Measurements from ENCODE around the gene DAG1.
A peak's percentile ranks its signal among the peaks of the same experiment; 100 is the strongest.

DAG1 gene

DNA sequence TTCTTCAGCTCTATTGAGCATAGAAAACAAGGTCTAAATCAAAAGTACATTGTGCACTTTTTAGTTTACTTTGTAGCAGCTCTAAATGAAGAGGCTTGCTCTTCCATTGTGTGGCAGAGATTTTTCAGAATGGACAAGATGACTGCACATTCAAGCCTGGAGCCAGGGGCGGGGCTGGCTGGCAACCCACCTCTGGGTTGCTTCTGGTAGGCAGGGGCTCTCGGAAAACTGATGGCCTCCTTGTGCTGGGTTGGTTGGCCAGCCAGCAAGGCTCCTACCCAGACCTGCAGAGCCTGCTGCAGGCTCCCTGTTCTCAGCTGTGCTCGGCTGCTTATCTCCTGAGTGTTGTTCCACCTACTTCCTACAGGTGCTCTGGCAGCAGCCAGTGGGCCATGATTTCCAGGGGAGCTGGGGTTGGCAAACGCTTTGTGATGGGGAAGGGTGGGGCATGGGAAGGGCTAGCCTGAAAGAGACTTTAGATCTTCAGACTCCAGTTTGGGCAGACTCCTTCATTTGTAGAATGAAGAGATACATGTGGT, 93.0 kb downstream of the DAG1 start:
- no peaks in the 10 kb centered on the region for H3F3A ChIP-seq (ENCODE audit: control insufficient read depth, insufficient read depth)
- no peak overlapping the region for H3K4me2 ChIP-seq (ENCODE audit: low read length)
- H3K79me2 ChIP-seq (ENCODE audit: control insufficient read depth, low read length) = no peaks in the 10 kb centered on the region
- TF ChIP-seq, protein P1, sequence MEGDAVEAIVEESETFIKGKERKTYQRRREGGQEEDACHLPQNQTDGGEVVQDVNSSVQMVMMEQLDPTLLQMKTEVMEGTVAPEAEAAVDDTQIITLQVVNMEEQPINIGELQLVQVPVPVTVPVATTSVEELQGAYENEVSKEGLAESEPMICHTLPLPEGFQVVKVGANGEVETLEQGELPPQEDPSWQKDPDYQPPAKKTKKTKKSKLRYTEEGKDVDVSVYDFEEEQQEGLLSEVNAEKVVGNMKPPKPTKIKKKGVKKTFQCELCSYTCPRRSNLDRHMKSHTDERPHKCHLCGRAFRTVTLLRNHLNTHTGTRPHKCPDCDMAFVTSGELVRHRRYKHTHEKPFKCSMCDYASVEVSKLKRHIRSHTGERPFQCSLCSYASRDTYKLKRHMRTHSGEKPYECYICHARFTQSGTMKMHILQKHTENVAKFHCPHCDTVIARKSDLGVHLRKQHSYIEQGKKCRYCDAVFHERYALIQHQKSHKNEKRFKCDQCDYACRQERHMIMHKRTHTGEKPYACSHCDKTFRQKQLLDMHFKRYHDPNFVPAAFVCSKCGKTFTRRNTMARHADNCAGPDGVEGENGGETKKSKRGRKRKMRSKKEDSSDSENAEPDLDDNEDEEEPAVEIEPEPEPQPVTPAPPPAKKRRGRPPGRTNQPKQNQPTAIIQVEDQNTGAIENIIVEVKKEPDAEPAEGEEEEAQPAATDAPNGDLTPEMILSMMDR (IDR thresholded peaks at IDR 0.05; ENCODE audit: low read depth, low read length, poor library complexity, severe bottlenecking) = no peak
- TF ChIP-seq EZH2phosphoT487 (IDR thresholded peaks at IDR 0.05; ENCODE audit: borderline replicate concordance, low read length) = no peak
- no peak overlapping the region for H3K27ac ChIP-seq (ENCODE audit: low read depth, low read length)
- H3K4me3 ChIP-seq (ENCODE audit: low read length) = no peak overlapping the region
- H3K36me3 ChIP-seq (ENCODE audit: control insufficient read depth, low read length) = no peaks in the 10 kb centered on the region
- no peaks in the 10 kb centered on the region for H4K20me1 ChIP-seq (ENCODE audit: control insufficient read depth, insufficient read depth, low read depth, low read length)
- no peaks in the 10 kb centered on the region for H3K9me2 ChIP-seq (replicated peaks; ENCODE audit: control insufficient read depth, low read length)
- H3K9me3 ChIP-seq (ENCODE audit: control insufficient read depth, insufficient read depth, low read length) = no peaks in the 10 kb centered on the region
- no peaks in the 10 kb centered on the region for H3K4me1 ChIP-seq (ENCODE audit: control insufficient read depth, low read length)
- H3K27me3 ChIP-seq (ENCODE audit: control insufficient read depth, low read length) = peaks cover 34% of the 10 kb centered on the region

DNA sequence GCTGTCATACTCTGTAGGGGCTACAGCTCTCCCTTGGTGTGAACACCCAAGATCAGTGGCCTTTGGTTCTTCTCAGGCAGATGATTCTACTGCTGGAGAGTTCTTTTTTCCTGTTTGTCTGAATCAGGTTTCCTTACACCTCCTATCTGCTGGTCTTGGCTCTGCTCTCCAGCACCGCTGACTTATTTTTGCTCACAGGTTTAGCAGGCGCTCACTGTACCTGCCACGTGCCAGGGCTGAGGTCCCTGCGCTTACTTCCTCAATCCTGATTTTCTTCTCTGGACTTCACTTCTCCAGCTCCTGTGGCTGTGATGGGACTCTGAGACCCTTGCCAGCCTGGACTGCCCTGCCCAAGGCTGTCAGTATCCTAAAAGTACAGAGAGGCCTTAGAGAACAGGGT, 93.7 kb downstream of the DAG1 start:
- H3K27me3 ChIP-seq (ENCODE audit: control insufficient read depth, low read length) = peaks cover 32% of the 10 kb centered on the region
- no peak overlapping the region for H3K4me2 ChIP-seq (ENCODE audit: low read length)
- no peaks in the 10 kb centered on the region for H3K4me1 ChIP-seq (ENCODE audit: control insufficient read depth, low read length)
- H3K79me2 ChIP-seq (ENCODE audit: control insufficient read depth, low read length) = no peaks in the 10 kb centered on the region
- no peaks in the 10 kb centered on the region for H3K9me3 ChIP-seq (ENCODE audit: control insufficient read depth, insufficient read depth, low read length)
- H3K9me2 ChIP-seq (replicated peaks; ENCODE audit: control insufficient read depth, low read length) = no peaks in the 10 kb centered on the region
- H3K36me3 ChIP-seq (ENCODE audit: control insufficient read depth, low read length) = no peaks in the 10 kb centered on the region
- H3F3A ChIP-seq (ENCODE audit: control insufficient read depth, insufficient read depth) = no peaks in the 10 kb centered on the region
- no peak overlapping the region for H3K27ac ChIP-seq (ENCODE audit: low read depth, low read length)
- H4K20me1 ChIP-seq (ENCODE audit: control insufficient read depth, insufficient read depth, low read depth, low read length) = no peaks in the 10 kb centered on the region
- no peak overlapping the region for H3K4me3 ChIP-seq (ENCODE audit: low read length)
- TF ChIP-seq EZH2phosphoT487 (IDR thresholded peaks at IDR 0.05; ENCODE audit: borderline replicate concordance, low read length) = no peak
- TF ChIP-seq, protein P1 (IDR thresholded peaks at IDR 0.05; ENCODE audit: low read depth, low read length, poor library complexity, severe bottlenecking) = no peak

DNA sequence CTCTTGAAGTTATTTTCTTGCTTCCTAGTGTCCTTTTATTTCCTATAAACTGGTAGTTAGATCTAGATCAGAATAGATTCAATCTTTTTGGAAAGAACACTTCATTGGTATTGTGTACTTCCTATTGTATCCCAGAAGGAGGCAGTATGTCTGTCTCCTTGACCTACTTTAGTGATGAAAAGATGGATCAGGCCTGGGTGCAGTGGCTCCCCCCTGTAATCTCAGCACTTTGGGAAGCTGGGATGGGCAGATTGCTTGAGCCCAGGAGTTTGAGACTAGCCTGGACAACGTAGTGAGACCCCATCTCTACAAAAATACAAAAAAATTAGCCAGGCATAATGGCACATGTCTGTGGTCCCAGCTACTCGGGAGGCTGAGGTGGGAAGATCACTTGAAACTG, 96.2 kb downstream of the DAG1 start:
- Histone ChIP-seq H3K9me2 (replicated peaks; ENCODE audit: control insufficient read depth, low read length) (no peaks in the 10 kb centered on the region), H3F3A (ENCODE audit: control insufficient read depth, insufficient read depth) (no peaks in the 10 kb centered on the region), H3K4me2 (ENCODE audit: low read length) (no peak overlapping the region), H4K20me1 (ENCODE audit: control insufficient read depth, insufficient read depth, low read depth, low read length) (no peaks in the 10 kb centered on the region), H3K27ac (ENCODE audit: low read depth, low read length) (no peak overlapping the region), H3K9me3 (ENCODE audit: control insufficient read depth, insufficient read depth, low read length) (no peaks in the 10 kb centered on the region), H3K27me3 (ENCODE audit: control insufficient read depth, low read length) (peaks cover 21% of the 10 kb centered on the region; the same call in 1 of the 2 replicates), H3K4me1 (ENCODE audit: control insufficient read depth, low read length) (no peaks in the 10 kb centered on the region), H3K4me3 (ENCODE audit: low read length) (no peak overlapping the region), H3K79me2 (ENCODE audit: control insufficient read depth, low read length) (no peaks in the 10 kb centered on the region), H3K36me3 (ENCODE audit: control insufficient read depth, low read length) (no peaks in the 10 kb centered on the region)
- TF ChIP-seq, protein P1 (IDR thresholded peaks at IDR 0.05; ENCODE audit: low read depth, low read length, poor library complexity, severe bottlenecking) = peak; percentile 57
- TF ChIP-seq EZH2phosphoT487 (IDR thresholded peaks at IDR 0.05; ENCODE audit: borderline replicate concordance, low read length) = no peak
